HepG2 (cell line): ENCODE results near the gene IGFALS. TPM values are rescaled to one million over a fixed set of nuclear protein-coding genes. Genes with fewer than 3 reads are reported as not detected.
A peak's percentile ranks its signal among the peaks of the same experiment; 100 is the strongest.

ENCODE experiments used
- AKAP8 ChIP-seq: sonication (generic); formaldehyde crosslinking; IDR thresholded peaks from 2 replicates; pipeline ENCODE4 v1.5.1; 2020; ENCODE audit warnings: mild to moderate bottlenecking, missing genetic modification reagents
- BRF2 ChIP-seq: sonication (generic); formaldehyde crosslinking; IDR thresholded peaks from 2 replicates; pipeline ENCODE4 v1.8.1; 2022; ENCODE audit warnings: mild to moderate bottlenecking, missing genetic modification reagents
- DDIT3 ChIP-seq: sonication (generic); formaldehyde crosslinking; IDR thresholded peaks from 2 replicates; pipeline ENCODE4 v1.4.0; 2020; ENCODE audit warnings: mild to moderate bottlenecking, missing genetic modification reagents
- DMAP1 ChIP-seq: IDR thresholded peaks from 2 replicates; pipeline ENCODE4 v1.6.1; 2016
- EED ChIP-seq: sonication (generic); formaldehyde crosslinking; IDR thresholded peaks from 2 replicates; pipeline ENCODE4 v1.5.0; 2020; ENCODE audit warnings: mild to moderate bottlenecking, missing genetic modification reagents
- EHMT2 ChIP-seq: fragments of 200-600 bp; sonication (generic); IDR thresholded peaks from 2 replicates; pipeline ENCODE4 v1.7.0; 2017; ENCODE audit warnings: antibody characterized with exemption, low read depth, low read length, borderline replicate concordance
- FOSL1 ChIP-seq: sonication (generic); formaldehyde crosslinking; IDR thresholded peaks from 2 replicates; pipeline ENCODE4 v1.9.0; 2021; ENCODE audit warnings: missing genetic modification reagents, borderline replicate concordance
- FOXP4 ChIP-seq: sonication (generic); formaldehyde crosslinking; IDR thresholded peaks from 2 replicates; pipeline ENCODE4 v1.4.0; 2020; ENCODE audit warnings: missing genetic modification reagents
- HHEX ChIP-seq: IDR thresholded peaks from 2 replicates; pipeline ENCODE4 v1.6.1; 2016; ENCODE audit warnings: control low read depth
- HMG20B ChIP-seq: conservative IDR thresholded peaks from 2 replicates; pipeline ENCODE4 v1.6.1; 2016; ENCODE audit warnings: missing genetic modification reagents, missing compliant biosample characterization
- HNF1B ChIP-seq: sonication (generic); formaldehyde crosslinking; IDR thresholded peaks from 2 replicates; pipeline ENCODE4 v1.5.1; 2020; ENCODE audit warnings: mild to moderate bottlenecking, moderate library complexity, missing genetic modification reagents
- JDP2 ChIP-seq: sonication (generic); formaldehyde crosslinking; IDR thresholded peaks from 2 replicates; pipeline ENCODE4 v1.8.1; 2022; ENCODE audit warnings: missing genetic modification reagents, borderline replicate concordance
- KLF13 ChIP-seq: sonication (generic); formaldehyde crosslinking; IDR thresholded peaks from 2 replicates; pipeline ENCODE4 v1.4.0; 2020; ENCODE audit warnings: mild to moderate bottlenecking, missing genetic modification reagents
- PAF1 ChIP-seq: IDR thresholded peaks from 2 replicates; pipeline ENCODE4 v1.6.1; 2016; ENCODE audit warnings: missing genetic modification reagents, missing compliant biosample characterization
- RFX5 ChIP-seq: IDR thresholded peaks from 2 replicates; pipeline ENCODE4 v1.6.1; 2011; ENCODE audit warnings: low read depth, low read length, improper control_type of control experiment
- SSRP1 ChIP-seq: IDR thresholded peaks from 2 replicates; pipeline ENCODE4 v1.6.1; 2016; ENCODE audit warnings: control low read depth
- TIGD3 ChIP-seq: sonication (generic); formaldehyde crosslinking; IDR thresholded peaks from 2 replicates; pipeline ENCODE4 v1.5.1; 2020; ENCODE audit warnings: mild to moderate bottlenecking, missing genetic modification reagents, borderline replicate concordance
- ZFP62 ChIP-seq: sonication (generic); formaldehyde crosslinking; IDR thresholded peaks from 2 replicates; pipeline ENCODE4 v1.4.0; 2020; ENCODE audit warnings: missing genetic modification reagents
- ZNF264 ChIP-seq: sonication (generic); formaldehyde crosslinking; IDR thresholded peaks from 2 replicates; pipeline ENCODE4 v1.4.0; 2020; ENCODE audit warnings: missing genetic modification reagents
- ZNF343 ChIP-seq: sonication (generic); formaldehyde crosslinking; IDR thresholded peaks from 2 replicates; pipeline ENCODE4 v1.4.0; 2020; ENCODE audit warnings: mild to moderate bottlenecking, missing genetic modification reagents
- ZNF672 ChIP-seq: sonication (generic); formaldehyde crosslinking; IDR thresholded peaks from 2 replicates; pipeline ENCODE4 v1.8.1; 2022; ENCODE audit warnings: missing genetic modification reagents
- ZNF724P ChIP-seq: sonication (generic); formaldehyde crosslinking; IDR thresholded peaks from 2 replicates; pipeline ENCODE4 v1.8.0; 2022; ENCODE audit warnings: missing genetic modification reagents, borderline replicate concordance
- polyA plus RNA-seq, 8 experiments: library from polyadenylated mRNA; depleted of rRNA in 3 of 8; stranded (reverse) in 7 of 8; unstranded in 1 of 8; fragments of >200 nt; fragmentation: Illumina TruSeq in 4 of 8; extraction: Trizol in 4 of 8; gene quantifications; 2 replicates each; pipeline versions ENCODE4 v1.2.1 to v1.2.3, GENCODE V29; 2011 to 2016; ENCODE audit warnings: low read depth in 4 of 8, missing spikeins in 1 of 8, mixed read lengths in 1 of 8; ENCODE audit not compliant: insufficient read depth in 1 of 8
- total RNA-seq, 5 experiments: library from RNA; depleted of rRNA; stranded (reverse); fragments of >200 nt; fragmentation: Illumina TruSeq; extraction: Trizol; gene quantifications; 2 replicates each; pipeline ENCODE4 v1.2.3, GENCODE V29; 2016; ENCODE audit warnings: low read depth in 1 of 5
- TF ChIP-seq, protein P1 (sequence below): sonication (generic); formaldehyde crosslinking; IDR thresholded peaks from 2 replicates; pipeline ENCODE4 v1.4.0; 2020; ENCODE audit warnings: missing genetic modification reagents

IGFALS gene
- total and polyA plus RNA-seq, 2 of the 13 experiments (the other 11 are each of a cell fraction or from before 2014, with no cell fraction given): 0.34 to 2.4 TPM

- TF ChIP-seq ZNF672: peak; percentile 83; the same call in 1 of the 2 replicates
- TF ChIP-seq JDP2 (CRISPR knock-in tag): no peak
- 0 out of 2 replicates have a peak, but pooled peaks have one; percentile 17 for TF ChIP-seq FOXP4
- no peak for TF ChIP-seq SSRP1
- TF ChIP-seq TIGD3 (CRISPR knock-in tag): no peak
- TF ChIP-seq, protein P1, sequence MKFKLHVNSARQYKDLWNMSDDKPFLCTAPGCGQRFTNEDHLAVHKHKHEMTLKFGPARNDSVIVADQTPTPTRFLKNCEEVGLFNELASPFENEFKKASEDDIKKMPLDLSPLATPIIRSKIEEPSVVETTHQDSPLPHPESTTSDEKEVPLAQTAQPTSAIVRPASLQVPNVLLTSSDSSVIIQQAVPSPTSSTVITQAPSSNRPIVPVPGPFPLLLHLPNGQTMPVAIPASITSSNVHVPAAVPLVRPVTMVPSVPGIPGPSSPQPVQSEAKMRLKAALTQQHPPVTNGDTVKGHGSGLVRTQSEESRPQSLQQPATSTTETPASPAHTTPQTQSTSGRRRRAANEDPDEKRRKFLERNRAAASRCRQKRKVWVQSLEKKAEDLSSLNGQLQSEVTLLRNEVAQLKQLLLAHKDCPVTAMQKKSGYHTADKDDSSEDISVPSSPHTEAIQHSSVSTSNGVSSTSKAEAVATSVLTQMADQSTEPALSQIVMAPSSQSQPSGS (CRISPR knock-in tag): peak; percentile 92; the same call in 1 of the 2 replicates
- TF ChIP-seq ZFP62 (CRISPR knock-in tag): no peak
- TF ChIP-seq EED (CRISPR knock-in tag): no peak
- no peak; the same call in 1 of the 2 replicates for TF ChIP-seq ZNF264 (CRISPR knock-in tag)
- peak; percentile 69; the same call in 1 of the 2 replicates for TF ChIP-seq ZNF724P
- no peak; the same call in 1 of the 2 replicates for TF ChIP-seq AKAP8 (CRISPR knock-in tag)
- no peak for TF ChIP-seq EHMT2
- 0 out of 2 replicates have a peak, but pooled peaks have one; percentile 38 for TF ChIP-seq HMG20B (CRISPR knock-in tag)
- TF ChIP-seq ZNF343 (CRISPR knock-in tag): 0 out of 2 replicates have a peak, but pooled peaks have one; percentile 58
- TF ChIP-seq FOSL1 (CRISPR knock-in tag): peak; percentile 44; the same call in 1 of the 2 replicates
- peak; percentile 41; the same call in 1 of the 2 replicates for TF ChIP-seq RFX5
- TF ChIP-seq BRF2: peak; percentile 45; the same call in 1 of the 2 replicates
- TF ChIP-seq HNF1B: no peak
- no peak for TF ChIP-seq DDIT3 (CRISPR knock-in tag)
- TF ChIP-seq HHEX (CRISPR knock-in tag): no peak
- TF ChIP-seq PAF1: no peak
- peak; percentile 98 for TF ChIP-seq DMAP1 (CRISPR knock-in tag)
- peak; percentile 92; the same call in 1 of the 2 replicates for TF ChIP-seq KLF13 (CRISPR knock-in tag)
These were observed 20.4 kb downstream of the IGFALS start, which contains the start of gene MRPS34 (continued) for GRCh38 chr16:1772908-1773702.
